ENCODE data around the gene CXCL8. TPM values are rescaled to one million over a fixed set of nuclear protein-coding genes. Genes with fewer than 3 reads are reported as not detected.

CXCL8 gene
- total RNA-seq, 3 donors from 2014 or later (not counting 1 experiment from before 2014, with no cell fraction given) = 59.5 to 460 (median 81.1) TPM

- Mint-ChIP-seq H3K4me1 (no peaks in the 10 kb centered on the region), H3K27ac (no peak overlapping the region), H3K9me3 (peaks cover 3 to 4% of the 10 kb centered on the region in 2 donors), H3K36me3 (no peaks in the 10 kb centered on the region), H3K27me3 (ENCODE audit: low read depth in 2 of 2) (no peaks in the 10 kb centered on the region), H3K4me3 (no peak overlapping the region)
- Histone ChIP-seq H3K9me3 (ENCODE audit: control insufficient read depth, insufficient read depth, low read length) (no peaks in the 10 kb centered on the region), H3K4me1 (ENCODE audit: control insufficient read depth, insufficient read depth, low read length) (no peaks in the 10 kb centered on the region), H3K27ac (ENCODE audit: low read length) (no peak overlapping the region), H3K36me3 (ENCODE audit: control insufficient read depth, insufficient read depth, low read length) (no peaks in the 10 kb centered on the region), H3K27me3 (ENCODE audit: control insufficient read depth, insufficient read depth, low read length) (no peaks in the 10 kb centered on the region), H3K4me3 (ENCODE audit: low read length) (no peak overlapping the region)
- ATAC-seq (no peak), DNase-seq (no peak)
- intact Hi-C loops (cut with micrococcal nuclease) = no loop called here
- no peak for TF ChIP-seq CTCF (IDR thresholded peaks at IDR 0.05)
- WGBS (ENCODE audit: insufficient coverage) = 70% methylated on average over 2 of the region's 2 CpGs
Observed at GRCh38 chr4:73711989-73712388, 28.4 kb upstream of the CXCL8 start.

GRCh38 chr4:73713650-73714049 lies 26.7 kb upstream of the CXCL8 start:
- Mint-ChIP-seq H3K4me3 (no peak overlapping the region), H3K4me1 (no peaks in the 10 kb centered on the region)

GRCh38 chr4:73714647-73715046 lies 25.7 kb upstream of the CXCL8 start:
- peaks cover 3 to 10% of the 10 kb centered on the region in 2 donors for H3K9me3 Mint-ChIP-seq
- intact Hi-C loops (cut with micrococcal nuclease) = no loop called here
- no peak for DNase-seq
- Histone ChIP-seq H3K36me3 (ENCODE audit: control insufficient read depth, insufficient read depth, low read length) (no peaks in the 10 kb centered on the region), H3K27ac (ENCODE audit: low read length) (no peak overlapping the region), H3K27me3 (ENCODE audit: control insufficient read depth, insufficient read depth, low read length) (no peaks in the 10 kb centered on the region), H3K9me3 (ENCODE audit: control insufficient read depth, insufficient read depth, low read length) (no peaks in the 10 kb centered on the region), H3K4me3 (ENCODE audit: low read length) (no peak overlapping the region), H3K4me1 (ENCODE audit: control insufficient read depth, insufficient read depth, low read length) (no peaks in the 10 kb centered on the region)
- WGBS (ENCODE audit: insufficient coverage) = no CpG with 5 or more reads among the region's 2 CpGs
- no peak for ATAC-seq
- H3K4me1 Mint-ChIP-seq = no peaks in the 10 kb centered on the region
- H3K4me3 Mint-ChIP-seq = no peak overlapping the region
- no peaks in the 10 kb centered on the region for H3K27me3 Mint-ChIP-seq (ENCODE audit: low read depth in 2 of 2)
- peaks cover 9% of the 10 kb centered on the region for H3K36me3 Mint-ChIP-seq
- no peak overlapping the region for H3K27ac Mint-ChIP-seq
- no peak for TF ChIP-seq CTCF (IDR thresholded peaks at IDR 0.05)

More at GRCh38 chr4:73713650-73714049, 26.7 kb upstream of the CXCL8 start:
- intact Hi-C loops (cut with micrococcal nuclease) = no loop called here
- H3K27me3 ChIP-seq (ENCODE audit: control insufficient read depth, insufficient read depth, low read length) = no peaks in the 10 kb centered on the region
- no peaks in the 10 kb centered on the region for H3K4me1 ChIP-seq (ENCODE audit: control insufficient read depth, insufficient read depth, low read length)
- no peak overlapping the region for H3K27ac Mint-ChIP-seq
- H3K27ac ChIP-seq (ENCODE audit: low read length) = no peak overlapping the region
- peaks cover 7% of the 10 kb centered on the region for H3K36me3 Mint-ChIP-seq
- 91% methylated on average over 3 of the region's 3 CpGs for WGBS (ENCODE audit: insufficient coverage)
- H3K36me3 ChIP-seq (ENCODE audit: control insufficient read depth, insufficient read depth, low read length) = no peaks in the 10 kb centered on the region
- H3K4me3 ChIP-seq (ENCODE audit: low read length) = no peak overlapping the region
- H3K9me3 ChIP-seq (ENCODE audit: control insufficient read depth, insufficient read depth, low read length) = no peaks in the 10 kb centered on the region
- H3K9me3 Mint-ChIP-seq = peaks cover 3 to 9% of the 10 kb centered on the region in 2 donors
- no peak for ATAC-seq
- H3K27me3 Mint-ChIP-seq (ENCODE audit: low read depth in 2 of 2) = no peaks in the 10 kb centered on the region
- DNase-seq = no peak
- no peak for TF ChIP-seq CTCF (IDR thresholded peaks at IDR 0.05)

GRCh38 chr4:73715659-73716058 lies 24.7 kb upstream of the CXCL8 start:
- WGBS (ENCODE audit: insufficient coverage) = 74% methylated on average over 2 of the region's 2 CpGs
- intact Hi-C loops (cut with micrococcal nuclease) = no loop called here
- no peak for DNase-seq

More at GRCh38 chr4:73715659-73716058, 24.7 kb upstream of the CXCL8 start:
- no peaks in the 10 kb centered on the region for H3K9me3 ChIP-seq (ENCODE audit: control insufficient read depth, insufficient read depth, low read length)
- no peaks in the 10 kb centered on the region for H3K27me3 Mint-ChIP-seq (ENCODE audit: low read depth in 2 of 2)
- no peak for TF ChIP-seq CTCF (IDR thresholded peaks at IDR 0.05)
- no peaks in the 10 kb centered on the region for H3K4me1 Mint-ChIP-seq
- H3K36me3 Mint-ChIP-seq = peaks cover 9% of the 10 kb centered on the region
- no peak overlapping the region for H3K27ac ChIP-seq (ENCODE audit: low read length)
- no peak overlapping the region for H3K27ac Mint-ChIP-seq
- ATAC-seq = no peak
- peaks cover 3 to 10% of the 10 kb centered on the region in 2 donors for H3K9me3 Mint-ChIP-seq
- no peak overlapping the region for H3K4me3 Mint-ChIP-seq
- H3K36me3 ChIP-seq (ENCODE audit: control insufficient read depth, insufficient read depth, low read length) = no peaks in the 10 kb centered on the region
- H3K27me3 ChIP-seq (ENCODE audit: control insufficient read depth, insufficient read depth, low read length) = no peaks in the 10 kb centered on the region
- H3K4me3 ChIP-seq (ENCODE audit: low read length) = no peak overlapping the region
- no peaks in the 10 kb centered on the region for H3K4me1 ChIP-seq (ENCODE audit: control insufficient read depth, insufficient read depth, low read length)
